Osteoblast (primary cell): Measurements from ENCODE around the gene SH2D6. TPM values are rescaled to one million over a fixed set of nuclear protein-coding genes. Genes with fewer than 3 reads are reported as not detected.

Source experiments
- DNase-seq: peaks from one replicate; pipeline ENCODE4 v3.0.0; 2011; ENCODE audit warnings: low spot score, mixed read lengths; ENCODE audit not compliant: insufficient read length; ENCODE audit errors: missing footprints
- H2AFZ ChIP-seq: 2 replicates; pipeline ENCODE4 v1.6.0; 2011; ENCODE audit warnings: mild to moderate bottlenecking, low read length
- H3K27ac ChIP-seq: 2 replicates; pipeline ENCODE4 v1.5.1; 2011; ENCODE audit warnings: mild to moderate bottlenecking, low read depth, low read length, moderate library complexity
- H3K27me3 ChIP-seq: 2 replicates; pipeline ENCODE4 v1.6.0; 2012; ENCODE audit warnings: mild to moderate bottlenecking, control low read depth, inconsistent platforms, low read length, moderate library complexity; ENCODE audit not compliant: insufficient read depth
- H3K36me3 ChIP-seq: 2 replicates; pipeline ENCODE4 v1.5.1; 2011; ENCODE audit warnings: mild to moderate bottlenecking, low read length, control low read depth, moderate library complexity; ENCODE audit not compliant: insufficient read depth
- H3K4me1 ChIP-seq: 2 replicates; pipeline ENCODE4 v1.5.1; 2011; ENCODE audit warnings: mild to moderate bottlenecking, low read length, control low read depth, moderate library complexity; ENCODE audit not compliant: insufficient read depth
- H3K4me2 ChIP-seq: 2 replicates; pipeline ENCODE4 v1.6.0; 2011; ENCODE audit warnings: mild to moderate bottlenecking, low read length; ENCODE audit not compliant: insufficient read depth
- H3K4me3 ChIP-seq: fragments of 200-600 bp; sonication (generic); 3 replicates; pipeline ENCODE4 v1.5.1; 2012; ENCODE audit warnings: mild to moderate bottlenecking, low read length, inconsistent platforms; ENCODE audit not compliant: insufficient read depth
- H3K79me2 ChIP-seq: 2 replicates; pipeline ENCODE4 v1.6.0; 2012; ENCODE audit warnings: mild to moderate bottlenecking, low read length, control low read depth, inconsistent platforms; ENCODE audit not compliant: insufficient read depth
- H3K9me3 ChIP-seq: 2 replicates; pipeline ENCODE4 v1.5.1; 2011; ENCODE audit warnings: low read depth, low read length, control low read depth
- H4K20me1 ChIP-seq: 2 replicates; pipeline ENCODE4 v1.6.0; 2012; ENCODE audit warnings: mild to moderate bottlenecking, low read length, control low read depth; ENCODE audit not compliant: insufficient read depth
- CTCF ChIP-seq: IDR thresholded peaks from 2 replicates; pipeline ENCODE4 v1.5.1; 2011; ENCODE audit warnings: mild to moderate bottlenecking, low read depth, low read length, moderate library complexity; ENCODE audit errors: extremely low read depth
- total RNA-seq: library from RNA; depleted of rRNA; stranded (reverse); fragments of >200 nt; gene quantifications from 2 replicates; pipeline ENCODE4 v1.2.3, GENCODE V29; 2012

The SH2D6 gene
- total RNA-seq, 1 donor = under 0.01 TPM

GRCh38 chr2:85420536-85421259, 2.2 kb downstream of the SH2D6 start:
- H2AFZ ChIP-seq = peak overlapping the region; percentile 94
- DNase-seq = peak; percentile 97
- no peaks in the 10 kb centered on the region for H3K27me3 ChIP-seq
- peaks cover 26% of the 10 kb centered on the region for H3K4me1 ChIP-seq
- TF ChIP-seq CTCF = peak; percentile 98
- H3K79me2 ChIP-seq = peaks cover 6% of the 10 kb centered on the region
- peak overlapping the region; percentile 54 for H3K4me3 ChIP-seq
- no peaks in the 10 kb centered on the region for H4K20me1 ChIP-seq
- no peaks in the 10 kb centered on the region for H3K36me3 ChIP-seq
- H3K9me3 ChIP-seq = no peaks in the 10 kb centered on the region
- H3K4me2 ChIP-seq = peak overlapping the region; percentile 83
- peak overlapping the region; percentile 74 for H3K27ac ChIP-seq

GRCh38 chr2:85421260-85422071, 3.0 kb downstream of the SH2D6 start:
- peak; percentile 85 for DNase-seq
- H3K9me3 ChIP-seq = no peaks in the 10 kb centered on the region

GRCh38 chr2:85422072-85422457, 3.6 kb downstream of the SH2D6 start:
- H3K4me1 ChIP-seq = peaks cover 26% of the 10 kb centered on the region
- H3K9me3 ChIP-seq = no peaks in the 10 kb centered on the region
- H3K27ac ChIP-seq = no peak overlapping the region
- no peaks in the 10 kb centered on the region for H3K36me3 ChIP-seq
- no peak for DNase-seq
- no peak overlapping the region for H3K4me3 ChIP-seq
- H3K79me2 ChIP-seq = peaks cover 6% of the 10 kb centered on the region
- no peak for TF ChIP-seq CTCF
- H4K20me1 ChIP-seq = no peaks in the 10 kb centered on the region
- H2AFZ ChIP-seq = peak overlapping the region; percentile 94
- no peaks in the 10 kb centered on the region for H3K27me3 ChIP-seq
- H3K4me2 ChIP-seq = no peak overlapping the region

More at GRCh38 chr2:85421260-85422071, 3.0 kb downstream of the SH2D6 start:
- Histone ChIP-seq H3K27ac (peak overlapping the region; percentile 74), H3K4me3 (peak overlapping the region; percentile 54), H3K27me3 (no peaks in the 10 kb centered on the region), H3K79me2 (peaks cover 6% of the 10 kb centered on the region), H2AFZ (peak overlapping the region; percentile 94), H3K36me3 (no peaks in the 10 kb centered on the region), H4K20me1 (no peaks in the 10 kb centered on the region), H3K4me1 (peaks cover 26% of the 10 kb centered on the region), H3K4me2 (peak overlapping the region; percentile 83)
- TF ChIP-seq CTCF = no peak

GRCh38 chr2:85423525-85423924, 5.0 kb downstream of the SH2D6 start:
- no peak overlapping the region for H3K27ac ChIP-seq
- H3K79me2 ChIP-seq = peaks cover 6% of the 10 kb centered on the region
- no peaks in the 10 kb centered on the region for H3K36me3 ChIP-seq
- H3K4me2 ChIP-seq = no peak overlapping the region
- no peak overlapping the region for H2AFZ ChIP-seq
- H3K4me3 ChIP-seq = no peak overlapping the region
- no peaks in the 10 kb centered on the region for H4K20me1 ChIP-seq
- no peak for DNase-seq
- H3K9me3 ChIP-seq = no peaks in the 10 kb centered on the region
- H3K27me3 ChIP-seq = no peaks in the 10 kb centered on the region
- no peak for TF ChIP-seq CTCF
- peaks cover 23% of the 10 kb centered on the region for H3K4me1 ChIP-seq
